Stimulated activated memory B cell treated with anti-CD40 and anti-IgM and Interleukin-4, amounts not matched to agents 10 μg/mL and 1 μg/mL and 100 μg/mL, for 72 hours (primary cell): Measurements from ENCODE around the gene ARSI.

Experiments
- ATAC-seq: fragments of 150-1000 bp; cut with Tn5 transposase; 2 replicates; pipeline ENCODE4 v1.10.0; 2021
- H3K27ac Mint-ChIP-seq: one replicate; pipeline ENCODE4 v1.8.0; 2022; ENCODE audit warnings: mild to moderate bottlenecking, mixed read lengths
- H3K27me3 Mint-ChIP-seq: one replicate; pipeline ENCODE4 v1.8.0; 2022; ENCODE audit warnings: mixed read lengths
- H3K36me3 Mint-ChIP-seq: one replicate; pipeline ENCODE4 v1.8.0; 2022; ENCODE audit warnings: mixed read lengths
- H3K4me1 Mint-ChIP-seq: one replicate; pipeline ENCODE4 v1.8.0; 2022; ENCODE audit warnings: mixed read lengths
- H3K4me3 Mint-ChIP-seq: one replicate; pipeline ENCODE4 v1.8.0; 2022; ENCODE audit warnings: mild to moderate bottlenecking, moderate library complexity, mixed read lengths
- H3K9me3 Mint-ChIP-seq: one replicate; pipeline ENCODE4 v1.8.0; 2022; ENCODE audit warnings: mixed read lengths

Gene ARSI

GRCh38 chr5:150302301-150303069 lies at the start of gene ARSI:
TSS of gene ARSI (minus strand) at chr5:150302905. CDS start at chr5:150302373, 532 bp downstream.
- H3K36me3 Mint-ChIP-seq = no peaks in the 10 kb centered on the region
- no peak within 1 kb of the TSS for H3K4me3 Mint-ChIP-seq
- no peak for ATAC-seq
- no peaks in the 10 kb centered on the region for H3K9me3 Mint-ChIP-seq
- H3K27ac Mint-ChIP-seq = no peak within 1 kb of the TSS
- H3K4me1 Mint-ChIP-seq = no peaks in the 10 kb centered on the region
- H3K27me3 Mint-ChIP-seq = peaks cover 53% of the 10 kb centered on the region

GRCh38 chr5:150350524-150351344 lies 48.0 kb upstream of the ARSI start:
- Mint-ChIP-seq H3K36me3 (no peaks in the 10 kb centered on the region), H3K27me3 (no peaks in the 10 kb centered on the region), H3K9me3 (no peaks in the 10 kb centered on the region), H3K4me1 (peaks cover 25% of the 10 kb centered on the region), H3K27ac (peak overlapping the region; percentile 69), H3K4me3 (no peak overlapping the region)
- ATAC-seq = peak; percentile 91

- no peaks in the 10 kb centered on the region for H3K36me3 Mint-ChIP-seq
- no peak overlapping the region for H3K4me3 Mint-ChIP-seq
- H3K9me3 Mint-ChIP-seq = no peaks in the 10 kb centered on the region
- no peak overlapping the region for H3K27ac Mint-ChIP-seq
- H3K27me3 Mint-ChIP-seq = no peaks in the 10 kb centered on the region
- no peak for ATAC-seq
- H3K4me1 Mint-ChIP-seq = peaks cover 25% of the 10 kb centered on the region
These were observed 47.1 kb upstream of the ARSI start for GRCh38 chr5:150349681-150350275.

GRCh38 chr5:150347451-150347850 lies 44.7 kb upstream of the ARSI start:
- Mint-ChIP-seq H3K9me3 (peaks cover under 1% of the 10 kb centered on the region), H3K27me3 (no peaks in the 10 kb centered on the region), H3K4me3 (no peak overlapping the region), H3K27ac (no peak overlapping the region), H3K36me3 (no peaks in the 10 kb centered on the region), H3K4me1 (peaks cover 29% of the 10 kb centered on the region)
- no peak for ATAC-seq

- Mint-ChIP-seq H3K27ac (no peak overlapping the region), H3K9me3 (peaks cover 4% of the 10 kb centered on the region), H3K4me1 (peaks cover 29% of the 10 kb centered on the region), H3K36me3 (no peaks in the 10 kb centered on the region), H3K27me3 (no peaks in the 10 kb centered on the region), H3K4me3 (no peak overlapping the region)
- ATAC-seq = no peak
These were observed 44.3 kb upstream of the ARSI start for GRCh38 chr5:150347003-150347402.

DNA sequence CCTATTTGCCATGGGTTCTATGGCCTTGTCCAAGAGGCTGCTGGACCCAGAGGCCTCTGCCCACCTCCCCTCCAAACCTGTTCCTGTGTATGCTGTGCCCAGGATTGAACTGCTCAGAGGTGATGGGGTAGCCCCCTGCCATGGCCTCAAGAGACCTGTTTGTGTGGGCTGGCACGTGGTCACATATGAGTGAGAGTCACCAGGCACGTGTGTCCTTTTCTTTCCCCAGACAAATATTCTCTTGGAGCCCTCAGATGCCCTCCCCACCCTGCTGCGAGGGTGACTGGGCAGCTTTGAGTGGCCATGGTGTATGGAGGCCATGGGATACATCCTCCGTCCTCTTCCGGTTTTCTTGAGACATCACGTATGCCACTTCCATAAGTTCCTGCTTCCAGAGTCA lies 43.9 kb upstream of the ARSI start:
- peaks cover 26% of the 10 kb centered on the region for H3K4me1 Mint-ChIP-seq
- H3K27me3 Mint-ChIP-seq = no peaks in the 10 kb centered on the region
- H3K9me3 Mint-ChIP-seq = peaks cover 4% of the 10 kb centered on the region
- ATAC-seq = no peak
- no peak overlapping the region for H3K27ac Mint-ChIP-seq
- no peaks in the 10 kb centered on the region for H3K36me3 Mint-ChIP-seq
- H3K4me3 Mint-ChIP-seq = no peak overlapping the region

- Mint-ChIP-seq H3K4me1 (peaks cover 26% of the 10 kb centered on the region), H3K27me3 (no peaks in the 10 kb centered on the region), H3K27ac (no peak overlapping the region), H3K4me3 (no peak overlapping the region), H3K36me3 (no peaks in the 10 kb centered on the region), H3K9me3 (peaks cover 4% of the 10 kb centered on the region)
- ATAC-seq = no peak
These were observed 43.0 kb upstream of the ARSI start for GRCh38 chr5:150345716-150346115.

- H3K4me1 Mint-ChIP-seq = peaks cover 22% of the 10 kb centered on the region
- peaks cover 4% of the 10 kb centered on the region for H3K9me3 Mint-ChIP-seq
- H3K4me3 Mint-ChIP-seq = no peak overlapping the region
- H3K27ac Mint-ChIP-seq = no peak overlapping the region
- no peaks in the 10 kb centered on the region for H3K36me3 Mint-ChIP-seq
- H3K27me3 Mint-ChIP-seq = no peaks in the 10 kb centered on the region
- ATAC-seq = no peak
These were observed 41.4 kb upstream of the ARSI start for GRCh38 chr5:150343994-150344631.

GRCh38 chr5:150342583-150342982 lies 39.9 kb upstream of the ARSI start:
- Mint-ChIP-seq H3K4me1 (peaks cover 22% of the 10 kb centered on the region), H3K27me3 (no peaks in the 10 kb centered on the region), H3K36me3 (no peaks in the 10 kb centered on the region), H3K9me3 (peaks cover 4% of the 10 kb centered on the region), H3K27ac (no peak overlapping the region), H3K4me3 (no peak overlapping the region)
- ATAC-seq = no peak

- no peak for ATAC-seq
- Mint-ChIP-seq H3K36me3 (no peaks in the 10 kb centered on the region), H3K4me3 (no peak overlapping the region), H3K4me1 (peaks cover 19% of the 10 kb centered on the region), H3K9me3 (peaks cover 4% of the 10 kb centered on the region), H3K27me3 (no peaks in the 10 kb centered on the region), H3K27ac (no peak overlapping the region)
These were observed 39.3 kb upstream of the ARSI start for GRCh38 chr5:150341989-150342388.

- H3K27ac Mint-ChIP-seq = no peak overlapping the region
- H3K36me3 Mint-ChIP-seq = no peaks in the 10 kb centered on the region
- H3K9me3 Mint-ChIP-seq = peaks cover 4% of the 10 kb centered on the region
- peaks cover 14% of the 10 kb centered on the region for H3K4me1 Mint-ChIP-seq
- no peaks in the 10 kb centered on the region for H3K27me3 Mint-ChIP-seq
- ATAC-seq = no peak
- H3K4me3 Mint-ChIP-seq = no peak overlapping the region
These were observed 38.6 kb upstream of the ARSI start for GRCh38 chr5:150341331-150341730.

GRCh38 chr5:150340614-150341255 lies 38.0 kb upstream of the ARSI start:
- Mint-ChIP-seq H3K27me3 (no peaks in the 10 kb centered on the region), H3K9me3 (peaks cover 4% of the 10 kb centered on the region), H3K27ac (no peak overlapping the region), H3K4me1 (peaks cover 14% of the 10 kb centered on the region), H3K4me3 (no peak overlapping the region), H3K36me3 (no peaks in the 10 kb centered on the region)
- ATAC-seq = peak; percentile 87

GRCh38 chr5:150339841-150340240 lies 37.1 kb upstream of the ARSI start:
- no peak overlapping the region for H3K27ac Mint-ChIP-seq

GRCh38 chr5:150339165-150339564 lies 36.5 kb upstream of the ARSI start:
- Mint-ChIP-seq H3K36me3 (no peaks in the 10 kb centered on the region), H3K4me1 (peaks cover 14% of the 10 kb centered on the region), H3K9me3 (peaks cover 4% of the 10 kb centered on the region), H3K4me3 (no peak overlapping the region), H3K27ac (no peak overlapping the region), H3K27me3 (no peaks in the 10 kb centered on the region)
- no peak for ATAC-seq

More at GRCh38 chr5:150339841-150340240, 37.1 kb upstream of the ARSI start:
- no peak for ATAC-seq
- peaks cover 4% of the 10 kb centered on the region for H3K9me3 Mint-ChIP-seq
- no peak overlapping the region for H3K4me3 Mint-ChIP-seq
- no peaks in the 10 kb centered on the region for H3K36me3 Mint-ChIP-seq
- peaks cover 14% of the 10 kb centered on the region for H3K4me1 Mint-ChIP-seq
- H3K27me3 Mint-ChIP-seq = no peaks in the 10 kb centered on the region

DNA sequence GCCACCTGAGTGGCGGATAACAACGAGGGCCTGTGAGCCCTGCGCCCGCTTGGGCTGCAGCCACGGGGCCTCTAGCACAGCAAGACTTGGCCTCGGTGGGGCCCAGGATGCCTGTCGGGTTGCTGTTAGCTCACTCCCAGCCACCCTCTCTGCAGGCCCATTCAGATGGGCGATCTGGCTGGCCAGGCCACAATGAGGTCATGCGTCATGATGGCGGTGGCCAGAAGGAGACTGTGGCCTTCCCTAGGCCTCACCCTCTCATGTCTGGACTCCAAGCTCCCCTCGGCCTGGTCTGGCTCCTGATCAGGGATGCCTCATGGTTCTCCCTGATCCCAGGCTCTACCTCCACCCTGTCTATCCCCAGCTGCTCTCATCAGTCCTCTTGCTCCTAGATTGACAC lies 35.8 kb upstream of the ARSI start:
- no peak overlapping the region for H3K4me3 Mint-ChIP-seq
- peaks cover 14% of the 10 kb centered on the region for H3K4me1 Mint-ChIP-seq
- H3K27me3 Mint-ChIP-seq = no peaks in the 10 kb centered on the region
- H3K9me3 Mint-ChIP-seq = peaks cover 4% of the 10 kb centered on the region
- no peaks in the 10 kb centered on the region for H3K36me3 Mint-ChIP-seq
- no peak overlapping the region for H3K27ac Mint-ChIP-seq
- ATAC-seq = no peak
